Transverse colon (tissue), 4 donors: Measurements from ENCODE around the gene ARL6IP5.

Experiments
- CTCF ChIP-seq, 5 experiments: fragments of 200-600 bp in 3 of 5; fragments of 450-650 bp in 2 of 5; sonication (generic) in 3 of 5; IDR thresholded peaks; 1 replicate in 2 of 5; 2 replicates in 3 of 5; pipeline ENCODE4 v1.5.1; 2016 to 2017; ENCODE audit warnings: antibody characterized with exemption in 5 of 5, inconsistent platforms in 3 of 5, mild to moderate bottlenecking in 2 of 5, moderate library complexity in 1 of 5
- POLR2A ChIP-seq: fragments of 450-650 bp; IDR thresholded peaks from one replicate; pipeline ENCODE4 v1.6.1; 2016; ENCODE audit warnings: antibody characterized with exemption, mild to moderate bottlenecking, moderate library complexity
- POLR2AphosphoS5 ChIP-seq, 3 donors: sonication (generic); formaldehyde crosslinking; IDR thresholded peaks; one replicate each; pipeline ENCODE4 v1.6.1; 2016; ENCODE audit warnings: antibody characterized with exemption in 3 of 3

- TF ChIP-seq CTCF (IDR thresholded peaks at IDR 0.05): no peak
- no peak for TF ChIP-seq POLR2A
- TF ChIP-seq POLR2AphosphoS5 (IDR thresholded peaks at IDR 0.05): no peak
Observed at GRCh38 chr3:69094467-69095205, 9.9 kb downstream of the ARL6IP5 start.
